ENCODE results near the gene C15orf40. TPM values are rescaled to one million over a fixed set of nuclear protein-coding genes. Genes with fewer than 3 reads are reported as not detected.

The C15orf40 gene
- total and polyA plus RNA-seq, 9 of the 15 experiments (the other 6 are each of a cell fraction or from before 2014, with no cell fraction given) = 15.9 to 52.0 (median 27.0) TPM

GRCh38 chr15:83011271-83012075 is at the start of gene C15orf40 (continued):
- TF ChIP-seq AFF1 (IDR thresholded peaks at IDR 0.05; ENCODE audit: low read depth in 1 of 2, partially characterized antibody in 2 of 2) (peak in 1 of 2 experiments; percentile 36), SIRT6 (IDR thresholded peaks at IDR 0.05; ENCODE audit: low read depth, low read length) (no peak), E2F8 (IDR thresholded peaks at IDR 0.05; ENCODE audit: low read depth, partially characterized antibody) (peak; percentile 64), BRF1 (IDR thresholded peaks at IDR 0.05; ENCODE audit: borderline replicate concordance, extremely low read depth, insufficient read length) (no peak), PBX2 (CRISPR knock-in tag; IDR thresholded peaks at IDR 0.05; ENCODE audit: low read depth) (no peak), PBX2 (tag; conservative IDR thresholded peaks at IDR 0.05; ENCODE audit: low read depth) (no peak), ARID4B (CRISPR knock-in tag; IDR thresholded peaks at IDR 0.05) (peak; percentile 72), HDAC1 (IDR thresholded peaks at IDR 0.05) (peak in 1 of 2 experiments; percentile 70; a peak in 2 of 4 replicates), NR3C1 (CRISPR knock-in tag; IDR thresholded peaks at IDR 0.05) (no peak), SMC3 (conservative IDR thresholded peaks at IDR 0.05; ENCODE audit: insufficient read depth, low read depth, low read length) (0 out of 2 replicates have a peak, but pooled peaks have one; percentile 11), GATAD2B (IDR thresholded peaks at IDR 0.05; ENCODE audit: borderline replicate concordance) (peak; percentile 88)

All from K562 (cell line).